ENCODE data around the gene RAB17. TPM values are rescaled to one million over a fixed set of nuclear protein-coding genes. Genes with fewer than 3 reads are reported as not detected.

Gene RAB17
- total RNA-seq, 1 experiment from 2014 or later = 17.2 TPM

- intact Hi-C loops (cut with micrococcal nuclease) = no loop called here
- no peak overlapping the region for H3K4me3 Mint-ChIP-seq (ENCODE audit: unreplicated experiment)
- H3K27me3 Mint-ChIP-seq (ENCODE audit: insufficient read depth, unreplicated experiment) = peaks cover 40% of the 10 kb centered on the region
- H3K27ac Mint-ChIP-seq (ENCODE audit: low read depth, unreplicated experiment) = no peak overlapping the region
- H3K9me3 Mint-ChIP-seq (ENCODE audit: unreplicated experiment) = no peaks in the 10 kb centered on the region
- H3K36me3 Mint-ChIP-seq (ENCODE audit: insufficient read depth, unreplicated experiment) = no peaks in the 10 kb centered on the region
- no peak for DNase-seq (ENCODE audit: unreplicated experiment)
- ChIA-PET CTCF (interaction anchor here (0.6 kb wide), 1 partner anchor 1444 kb away, joined by 4 read pairs; no protein-coding TSS in a partner anchor), POLR2A (no interaction called here)
- no TSS peak for BruUV-seq (replicated peaks)
- no peak for TF ChIP-seq CTCF (IDR thresholded peaks at IDR 0.05; ENCODE audit: unreplicated experiment)
- H3K4me1 Mint-ChIP-seq (ENCODE audit: insufficient read depth, unreplicated experiment) = no peaks in the 10 kb centered on the region
Observed at GRCh38 chr2:237623428-237624403, 33.2 kb upstream of the RAB17 start.

GRCh38 chr2:237618449-237618848 is 27.9 kb upstream of the RAB17 start:
- BruUV-seq (replicated peaks) = no TSS peak
- TF ChIP-seq CTCF (IDR thresholded peaks at IDR 0.05; ENCODE audit: unreplicated experiment) = no peak
- no peak overlapping the region for H3K4me3 Mint-ChIP-seq (ENCODE audit: unreplicated experiment)
- peaks cover 1% of the 10 kb centered on the region for H3K27me3 Mint-ChIP-seq (ENCODE audit: insufficient read depth, unreplicated experiment)
- CTCF ChIA-PET = no interaction called here
- no peaks in the 10 kb centered on the region for H3K36me3 Mint-ChIP-seq (ENCODE audit: insufficient read depth, unreplicated experiment)
- H3K4me1 Mint-ChIP-seq (ENCODE audit: insufficient read depth, unreplicated experiment) = peaks cover 6% of the 10 kb centered on the region
- no peaks in the 10 kb centered on the region for H3K9me3 Mint-ChIP-seq (ENCODE audit: unreplicated experiment)
- no peak for DNase-seq (ENCODE audit: unreplicated experiment)
- POLR2A ChIA-PET = no interaction called here
- no peak overlapping the region for H3K27ac Mint-ChIP-seq (ENCODE audit: low read depth, unreplicated experiment)
- intact Hi-C loops (cut with micrococcal nuclease) = no loop called here

- Mint-ChIP-seq H3K27ac (ENCODE audit: low read depth, unreplicated experiment) (no peak overlapping the region), H3K4me1 (ENCODE audit: insufficient read depth, unreplicated experiment) (peaks cover 6% of the 10 kb centered on the region), H3K4me3 (ENCODE audit: unreplicated experiment) (no peak overlapping the region), H3K27me3 (ENCODE audit: insufficient read depth, unreplicated experiment) (no peaks in the 10 kb centered on the region), H3K36me3 (ENCODE audit: insufficient read depth, unreplicated experiment) (no peaks in the 10 kb centered on the region), H3K9me3 (ENCODE audit: unreplicated experiment) (no peaks in the 10 kb centered on the region)
- ChIA-PET POLR2A (no interaction called here), CTCF (interaction anchor here (0.6 to 0.7 kb wide), 2 partner anchors 29 to 546 kb away, joined by 3 read pairs; no protein-coding TSS in a partner anchor)
- intact Hi-C loops (cut with micrococcal nuclease) = no loop called here
- DNase-seq (ENCODE audit: unreplicated experiment) = no peak
- no TSS peak for BruUV-seq (replicated peaks)
- TF ChIP-seq CTCF (IDR thresholded peaks at IDR 0.05; ENCODE audit: unreplicated experiment) = no peak
Observed at GRCh38 chr2:237617587-237617982, 27.1 kb upstream of the RAB17 start.

- intact Hi-C loops (cut with micrococcal nuclease) = no loop called here
- CTCF ChIA-PET = interaction anchor here (0.6 to 0.7 kb wide), 2 partner anchors 28 to 546 kb away, joined by 3 read pairs; no protein-coding TSS in a partner anchor
- Mint-ChIP-seq H3K9me3 (ENCODE audit: unreplicated experiment) (no peaks in the 10 kb centered on the region), H3K27me3 (ENCODE audit: insufficient read depth, unreplicated experiment) (no peaks in the 10 kb centered on the region), H3K4me3 (ENCODE audit: unreplicated experiment) (no peak overlapping the region), H3K27ac (ENCODE audit: low read depth, unreplicated experiment) (no peak overlapping the region), H3K36me3 (ENCODE audit: insufficient read depth, unreplicated experiment) (no peaks in the 10 kb centered on the region), H3K4me1 (ENCODE audit: insufficient read depth, unreplicated experiment) (peaks cover 6% of the 10 kb centered on the region)
- POLR2A ChIA-PET = interaction anchor here (0.9 kb wide), 1 partner anchor 45 kb away, joined by 4 read pairs; no protein-coding TSS in a partner anchor
- BruUV-seq (replicated peaks) = no TSS peak
- no peak for DNase-seq (ENCODE audit: unreplicated experiment)
- TF ChIP-seq CTCF (IDR thresholded peaks at IDR 0.05; ENCODE audit: unreplicated experiment) = no peak
Observed at GRCh38 chr2:237616734-237617586, 26.4 kb upstream of the RAB17 start.
